DND-41 (cell line): Measurements from ENCODE around the gene AR.

ENCODE experiments used
- ATAC-seq: fragments of 200-7000 bp; cut with Tn5 transposase; 3 replicates; pipeline ENCODE4 v1.9.1; 2021; ENCODE audit warnings: low read depth; ENCODE audit not compliant: insufficient read depth
- DNase-seq: peaks from one replicate; pipeline ENCODE4 v3.0.0-alpha.2; 2020
- H2AFZ ChIP-seq: 2 replicates; pipeline ENCODE4 v1.6.0; 2012; ENCODE audit warnings: low read depth, low read length
- H3K27ac ChIP-seq: 2 replicates; pipeline ENCODE4 v1.5.1; 2012; ENCODE audit warnings: low read length, inconsistent platforms
- H3K27me3 ChIP-seq: fragments of 200-600 bp; sonication (generic); 2 replicates; pipeline ENCODE4 v1.6.0; 2012; ENCODE audit warnings: low read length, mild to moderate bottlenecking, inconsistent platforms; ENCODE audit not compliant: insufficient read depth, poor library complexity
- H3K36me3 ChIP-seq: 2 replicates; pipeline ENCODE4 v1.5.1; 2012; ENCODE audit warnings: low read length, inconsistent platforms; ENCODE audit not compliant: insufficient read depth
- H3K4me1 ChIP-seq: 2 replicates; pipeline ENCODE4 v1.5.1; 2012; ENCODE audit warnings: mild to moderate bottlenecking, low read length; ENCODE audit not compliant: insufficient read depth
- H3K4me2 ChIP-seq: 2 replicates; pipeline ENCODE4 v1.6.0; 2012; ENCODE audit warnings: mild to moderate bottlenecking, moderate library complexity, low read length, inconsistent platforms; ENCODE audit not compliant: insufficient read depth
- H3K4me3 ChIP-seq, 2 experiments: fragments of 200-600 bp in 1 of 2; shearing (Covaris generic) in 1 of 2; 2 replicates each; pipeline ENCODE4 v1.5.1; 2012 to 2016; ENCODE audit warnings: inconsistent platforms in 2 of 2, low read length in 2 of 2, mild to moderate bottlenecking in 2 of 2, low read depth in 1 of 2, moderate library complexity in 1 of 2
- H3K79me2 ChIP-seq: 2 replicates; pipeline ENCODE4 v1.6.0; 2012; ENCODE audit warnings: low read length, inconsistent platforms; ENCODE audit not compliant: insufficient read depth
- H3K9ac ChIP-seq: 2 replicates; pipeline ENCODE4 v1.6.0; 2012; ENCODE audit warnings: low read depth, mild to moderate bottlenecking, inconsistent platforms, low read length, moderate library complexity
- H3K9me3 ChIP-seq: 2 replicates; pipeline ENCODE4 v1.5.1; 2012; ENCODE audit warnings: low read length, moderate library complexity, mild to moderate bottlenecking, inconsistent platforms; ENCODE audit not compliant: insufficient read depth, severe bottlenecking
- H4K20me1 ChIP-seq: 2 replicates; pipeline ENCODE4 v1.6.0; 2012; ENCODE audit warnings: low read length; ENCODE audit not compliant: insufficient read depth
- EZH2 ChIP-seq: IDR thresholded peaks from 3 replicates; pipeline ENCODE4 v1.6.1; 2012; ENCODE audit warnings: borderline replicate concordance, low read depth, mild to moderate bottlenecking, moderate library complexity, low read length, inconsistent platforms; ENCODE audit not compliant: severe bottlenecking
- TF ChIP-seq, protein P1 (sequence below): IDR thresholded peaks from 2 replicates; pipeline ENCODE4 v1.5.1; 2012; ENCODE audit warnings: borderline replicate concordance, low read length, moderate library complexity, mild to moderate bottlenecking; ENCODE audit not compliant: poor library complexity, severe bottlenecking; ENCODE audit errors: extremely low read depth

Gene AR

DNA sequence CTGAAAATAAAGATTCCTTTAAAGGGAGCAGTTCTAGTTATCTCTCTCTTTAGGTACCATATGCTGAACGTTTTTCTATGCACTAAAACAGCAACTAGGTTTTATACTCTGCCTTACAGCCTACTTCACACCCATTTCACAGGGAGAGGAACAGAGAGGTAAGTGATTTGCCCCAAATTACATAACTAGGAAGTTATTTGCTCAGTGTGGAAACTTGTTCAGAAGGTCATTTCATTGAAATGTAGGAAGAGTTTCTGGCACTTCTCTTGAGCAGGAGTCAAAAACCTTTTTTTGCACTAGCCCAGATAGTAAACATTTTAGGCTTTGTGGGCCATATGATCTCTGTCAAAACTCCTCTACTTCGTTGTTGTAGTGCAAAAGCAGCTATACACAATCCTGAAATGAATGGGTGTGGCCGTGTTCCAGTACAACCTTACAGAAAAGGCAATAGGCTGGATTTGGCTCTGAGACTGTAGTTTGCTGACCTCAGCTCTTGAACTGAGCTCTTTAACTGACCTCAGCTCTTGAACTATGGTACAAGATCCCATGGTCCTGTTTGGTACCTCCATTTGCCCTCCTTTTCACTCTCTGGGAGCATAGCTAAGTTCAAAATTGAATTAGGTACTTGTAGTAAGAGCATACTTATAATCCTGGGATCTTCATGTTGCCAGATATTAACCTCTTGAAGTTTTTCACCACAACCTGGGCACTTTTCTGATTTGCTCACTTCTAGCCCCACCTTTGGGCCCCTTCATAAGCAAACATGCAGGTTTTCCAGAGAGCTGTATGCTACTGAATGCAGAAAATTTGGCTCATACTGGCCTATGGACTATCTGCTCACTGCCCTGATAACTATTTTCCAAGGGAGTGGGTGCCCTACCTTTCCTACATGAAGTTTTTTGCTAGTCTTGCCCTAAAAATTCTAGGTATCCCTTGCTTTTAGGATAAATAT lies 53.3 kb downstream of the AR start:
- Histone ChIP-seq H3K27ac (no peak overlapping the region), H2AFZ (no peak overlapping the region)
- no peak for TF ChIP-seq EZH2
- TF ChIP-seq, protein P1, sequence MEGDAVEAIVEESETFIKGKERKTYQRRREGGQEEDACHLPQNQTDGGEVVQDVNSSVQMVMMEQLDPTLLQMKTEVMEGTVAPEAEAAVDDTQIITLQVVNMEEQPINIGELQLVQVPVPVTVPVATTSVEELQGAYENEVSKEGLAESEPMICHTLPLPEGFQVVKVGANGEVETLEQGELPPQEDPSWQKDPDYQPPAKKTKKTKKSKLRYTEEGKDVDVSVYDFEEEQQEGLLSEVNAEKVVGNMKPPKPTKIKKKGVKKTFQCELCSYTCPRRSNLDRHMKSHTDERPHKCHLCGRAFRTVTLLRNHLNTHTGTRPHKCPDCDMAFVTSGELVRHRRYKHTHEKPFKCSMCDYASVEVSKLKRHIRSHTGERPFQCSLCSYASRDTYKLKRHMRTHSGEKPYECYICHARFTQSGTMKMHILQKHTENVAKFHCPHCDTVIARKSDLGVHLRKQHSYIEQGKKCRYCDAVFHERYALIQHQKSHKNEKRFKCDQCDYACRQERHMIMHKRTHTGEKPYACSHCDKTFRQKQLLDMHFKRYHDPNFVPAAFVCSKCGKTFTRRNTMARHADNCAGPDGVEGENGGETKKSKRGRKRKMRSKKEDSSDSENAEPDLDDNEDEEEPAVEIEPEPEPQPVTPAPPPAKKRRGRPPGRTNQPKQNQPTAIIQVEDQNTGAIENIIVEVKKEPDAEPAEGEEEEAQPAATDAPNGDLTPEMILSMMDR: no peak

DNA sequence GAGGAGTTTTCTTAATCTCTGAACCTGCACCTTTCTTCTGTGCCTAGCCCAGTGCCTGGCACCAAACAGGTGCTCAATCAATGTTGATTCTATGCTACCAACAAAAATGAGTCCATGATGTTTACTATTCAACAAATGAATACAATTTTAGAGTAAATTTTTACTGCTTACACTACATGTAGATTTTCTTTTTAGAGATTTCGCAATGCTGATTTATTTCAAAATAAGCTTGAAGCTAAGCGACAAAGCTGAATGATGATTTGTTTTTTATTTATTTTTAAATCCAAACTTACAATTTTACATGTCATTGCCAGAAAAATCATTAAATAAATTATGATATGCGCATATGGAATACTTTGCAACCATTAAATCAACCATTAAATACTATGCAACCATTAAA lies 55.7 kb downstream of the AR start:
- no peak overlapping the region for H3K4me2 ChIP-seq
- DNase-seq (no peak), ATAC-seq (no peak)
- no peak overlapping the region for H3K27ac ChIP-seq
- H3K9ac ChIP-seq: no peak overlapping the region
- H3K4me3 ChIP-seq: no peak overlapping the region
- H3K36me3 ChIP-seq: no peaks in the 10 kb centered on the region
- no peaks in the 10 kb centered on the region for H3K4me1 ChIP-seq
- H3K79me2 ChIP-seq: no peaks in the 10 kb centered on the region
- H3K27me3 ChIP-seq: no peaks in the 10 kb centered on the region
- TF ChIP-seq EZH2: no peak
- TF ChIP-seq, protein P1: no peak
- H3K9me3 ChIP-seq: no peaks in the 10 kb centered on the region
- no peaks in the 10 kb centered on the region for H4K20me1 ChIP-seq
- H2AFZ ChIP-seq: no peak overlapping the region

More for the DNA sequence above, 53.3 kb downstream of the AR start:
- H3K4me1 ChIP-seq: no peaks in the 10 kb centered on the region
- no peaks in the 10 kb centered on the region for H3K9me3 ChIP-seq
- no peak for DNase-seq
- H4K20me1 ChIP-seq: no peaks in the 10 kb centered on the region
- H3K79me2 ChIP-seq: no peaks in the 10 kb centered on the region
- H3K27me3 ChIP-seq: no peaks in the 10 kb centered on the region
- no peak overlapping the region for H3K4me3 ChIP-seq
- H3K9ac ChIP-seq: no peak overlapping the region
- no peak for ATAC-seq
- H3K36me3 ChIP-seq: no peaks in the 10 kb centered on the region
- H3K4me2 ChIP-seq: no peak overlapping the region

DNA sequence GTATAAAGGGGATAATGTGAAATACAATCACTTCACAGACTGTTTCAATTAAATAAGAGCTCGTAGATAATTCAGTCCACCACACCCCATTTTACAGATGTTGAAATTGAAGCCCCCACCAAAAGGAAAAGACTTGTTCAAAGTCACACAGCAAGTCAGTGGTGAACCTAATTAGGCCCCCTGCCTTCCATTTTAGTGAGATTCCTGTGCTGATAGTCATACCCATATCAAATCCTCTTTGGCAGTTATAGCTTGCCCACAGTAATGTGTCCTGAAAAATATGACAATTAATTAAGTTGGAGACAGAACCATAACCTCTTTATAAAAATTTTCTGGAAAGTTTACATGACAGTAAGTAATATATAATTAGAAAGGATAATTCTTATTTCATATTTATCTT lies 58.0 kb downstream of the AR start:
- Histone ChIP-seq H3K27ac (no peak overlapping the region), H3K4me1 (no peaks in the 10 kb centered on the region), H3K79me2 (no peaks in the 10 kb centered on the region), H3K27me3 (no peaks in the 10 kb centered on the region), H3K4me3 (no peak overlapping the region), H4K20me1 (no peaks in the 10 kb centered on the region), H3K9ac (no peak overlapping the region), H3K9me3 (no peaks in the 10 kb centered on the region), H2AFZ (no peak overlapping the region), H3K36me3 (no peaks in the 10 kb centered on the region), H3K4me2 (no peak overlapping the region)
- ATAC-seq (no peak), DNase-seq (no peak)
- TF ChIP-seq, protein P1: no peak
- TF ChIP-seq EZH2: no peak
